Islet precursor cell (in vitro differentiated cells): ENCODE results near the gene FBLN1.

ENCODE experiments used
- DNase-seq: peaks from one replicate; pipeline ENCODE4 v3.0.0-alpha.2; 2018

The FBLN1 gene

GRCh38 chr22:45574069-45574703 is 71.5 kb downstream of the FBLN1 start:
- DNase-seq = no peak

- no peak for DNase-seq
Measured at GRCh38 chr22:45575173-45575572, 72.5 kb downstream of the FBLN1 start.

GRCh38 chr22:45575607-45576272 is 73.1 kb downstream of the FBLN1 start:
- no peak for DNase-seq

GRCh38 chr22:45576273-45576625 is 73.6 kb downstream of the FBLN1 start:
- DNase-seq = no peak

- DNase-seq = no peak
Measured at GRCh38 chr22:45576730-45577464, 74.2 kb downstream of the FBLN1 start.

GRCh38 chr22:45577746-45578523 is 75.3 kb downstream of the FBLN1 start:
- DNase-seq = peak; percentile 91

- no peak for DNase-seq
Measured at GRCh38 chr22:45578524-45579147, 76.0 kb downstream of the FBLN1 start.

- DNase-seq = peak; percentile 47
Measured at GRCh38 chr22:45579306-45579705, 76.6 kb downstream of the FBLN1 start.

GRCh38 chr22:45579806-45580725 is 77.4 kb downstream of the FBLN1 start:
- DNase-seq = peak; percentile 79

- DNase-seq = peak; percentile 85
Measured at GRCh38 chr22:45580726-45581381, 78.2 kb downstream of the FBLN1 start.

- DNase-seq = no peak
Measured at GRCh38 chr22:45581549-45582080, 78.9 kb downstream of the FBLN1 start.

GRCh38 chr22:45582236-45582954 is 79.7 kb downstream of the FBLN1 start:
- no peak for DNase-seq

GRCh38 chr22:45582955-45583320 is 80.3 kb downstream of the FBLN1 start:
- DNase-seq = no peak

GRCh38 chr22:45583504-45583903 is 80.8 kb downstream of the FBLN1 start:
- DNase-seq = no peak

GRCh38 chr22:45584121-45584570 is 81.5 kb downstream of the FBLN1 start:
- DNase-seq = no peak

- no peak for DNase-seq
Measured at GRCh38 chr22:45584621-45585436, 82.1 kb downstream of the FBLN1 start.

GRCh38 chr22:45585437-45585755 is 82.7 kb downstream of the FBLN1 start:
- DNase-seq = no peak

- DNase-seq = no peak
Measured at GRCh38 chr22:45585946-45586540, 83.4 kb downstream of the FBLN1 start.
